Measurements from ENCODE around the gene GFI1. TPM values are rescaled to one million over a fixed set of nuclear protein-coding genes. Genes with fewer than 3 reads are reported as not detected.

Gene GFI1
- total RNA-seq, 1 experiment from 2014 or later, result 0.31 TPM

DNA sequence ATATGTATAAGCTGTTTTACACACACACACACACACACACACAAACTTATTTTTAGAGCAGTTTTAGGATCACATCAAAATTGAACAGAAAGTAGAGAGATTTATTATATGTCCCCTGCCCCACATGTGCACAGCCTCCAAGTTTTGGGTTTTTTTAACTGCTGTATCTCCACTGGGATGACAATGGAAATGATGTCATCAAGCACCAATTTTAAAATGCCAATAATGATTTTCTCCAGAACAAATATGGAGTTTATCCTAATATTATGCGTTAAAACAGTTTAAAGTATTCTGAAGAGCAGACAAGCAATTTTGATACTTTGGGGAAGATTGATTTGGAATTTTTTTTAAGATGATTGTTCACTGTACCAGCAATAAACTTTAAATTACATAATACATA, 56.7 kb downstream of the GFI1 start:
- TF ChIP-seq, protein P1, sequence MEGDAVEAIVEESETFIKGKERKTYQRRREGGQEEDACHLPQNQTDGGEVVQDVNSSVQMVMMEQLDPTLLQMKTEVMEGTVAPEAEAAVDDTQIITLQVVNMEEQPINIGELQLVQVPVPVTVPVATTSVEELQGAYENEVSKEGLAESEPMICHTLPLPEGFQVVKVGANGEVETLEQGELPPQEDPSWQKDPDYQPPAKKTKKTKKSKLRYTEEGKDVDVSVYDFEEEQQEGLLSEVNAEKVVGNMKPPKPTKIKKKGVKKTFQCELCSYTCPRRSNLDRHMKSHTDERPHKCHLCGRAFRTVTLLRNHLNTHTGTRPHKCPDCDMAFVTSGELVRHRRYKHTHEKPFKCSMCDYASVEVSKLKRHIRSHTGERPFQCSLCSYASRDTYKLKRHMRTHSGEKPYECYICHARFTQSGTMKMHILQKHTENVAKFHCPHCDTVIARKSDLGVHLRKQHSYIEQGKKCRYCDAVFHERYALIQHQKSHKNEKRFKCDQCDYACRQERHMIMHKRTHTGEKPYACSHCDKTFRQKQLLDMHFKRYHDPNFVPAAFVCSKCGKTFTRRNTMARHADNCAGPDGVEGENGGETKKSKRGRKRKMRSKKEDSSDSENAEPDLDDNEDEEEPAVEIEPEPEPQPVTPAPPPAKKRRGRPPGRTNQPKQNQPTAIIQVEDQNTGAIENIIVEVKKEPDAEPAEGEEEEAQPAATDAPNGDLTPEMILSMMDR (IDR thresholded peaks at IDR 0.05; ENCODE audit: unreplicated experiment), result no peak
- CTCF ChIA-PET, result no interaction called here
- no TSS peak for BruUV-seq (replicated peaks)
- DNase-seq, result no peak
- intact Hi-C loops (cut with micrococcal nuclease; ENCODE audit: unreplicated experiment), result no loop called here
- Mint-ChIP-seq H3K9me3 (ENCODE audit: low read depth, unreplicated experiment) (no peaks in the 10 kb centered on the region), H3K36me3 (ENCODE audit: insufficient read depth, unreplicated experiment) (no peaks in the 10 kb centered on the region), H3K27ac (ENCODE audit: unreplicated experiment) (no peak overlapping the region), H3K4me1 (ENCODE audit: low read depth, unreplicated experiment) (no peaks in the 10 kb centered on the region), H3K27me3 (ENCODE audit: unreplicated experiment) (peaks cover 25% of the 10 kb centered on the region), H3K4me3 (ENCODE audit: low read depth, unreplicated experiment) (no peak overlapping the region)

DNA sequence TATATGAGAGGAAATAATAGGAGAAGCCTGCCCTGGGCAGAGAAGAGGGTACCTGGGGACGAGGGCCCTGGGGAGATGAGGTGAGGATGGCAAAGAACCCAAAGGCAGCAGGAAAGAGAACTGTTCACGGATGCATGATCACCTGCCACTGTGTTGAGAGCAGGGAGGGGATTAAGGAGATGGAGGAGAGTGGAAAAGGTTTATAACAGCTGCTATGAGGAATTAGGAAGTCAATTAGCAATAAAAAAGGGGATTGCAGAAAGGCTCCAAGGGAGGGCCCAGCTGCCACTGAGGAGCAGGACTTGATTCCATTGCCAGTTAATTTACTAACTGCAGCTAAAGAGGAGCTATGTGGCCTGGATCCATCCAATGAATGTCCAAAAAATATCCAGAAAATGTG, 61.1 kb downstream of the GFI1 start:
- intact Hi-C loops (cut with micrococcal nuclease; ENCODE audit: unreplicated experiment), result no loop called here
- no TSS peak for BruUV-seq (replicated peaks)
- Mint-ChIP-seq H3K27me3 (ENCODE audit: unreplicated experiment) (no peaks in the 10 kb centered on the region), H3K27ac (ENCODE audit: unreplicated experiment) (no peak overlapping the region), H3K4me1 (ENCODE audit: low read depth, unreplicated experiment) (no peaks in the 10 kb centered on the region), H3K36me3 (ENCODE audit: insufficient read depth, unreplicated experiment) (no peaks in the 10 kb centered on the region), H3K4me3 (ENCODE audit: low read depth, unreplicated experiment) (no peak overlapping the region), H3K9me3 (ENCODE audit: low read depth, unreplicated experiment) (no peaks in the 10 kb centered on the region)
- no peak for DNase-seq
- TF ChIP-seq, protein P1 (IDR thresholded peaks at IDR 0.05; ENCODE audit: unreplicated experiment), result no peak
- CTCF ChIA-PET, result no interaction called here

Other genes starting within 250 kb of the GFI1 start
- gene GLMN, start 187.9 kb downstream of the GFI1 start, total RNA-seq (2022), result 13.3 and 15.3 TPM in 2 replicates
- gene RPAP2, start 187.9 kb downstream of the GFI1 start, total RNA-seq (2022), result 21.6 and 22.5 TPM in 2 replicates